Smooth muscle cell of the umbilical artery (primary cell): ENCODE data around the gene TEX28. TPM values are rescaled to one million over a fixed set of nuclear protein-coding genes. Genes with fewer than 3 reads are reported as not detected.

Experiments
- total RNA-seq: library from RNA; depleted of rRNA; stranded (reverse); fragments of >200 nt; gene quantifications from 2 replicates; pipeline ENCODE4 v1.2.3, GENCODE V29; 2014

Gene TEX28
- total RNA-seq, result not detected in 2 replicates

GRCh38 chrX:154294791-154295574 lies at the start of gene TEX28:
TEX28 (minus strand) TSS chrX:154295124; CDS start chrX:154292117, 3,007 bp downstream.

GRCh38 chrX:154295664-154296310 lies 863 bp upstream of the TEX28 start, which contains the start of gene TKTL1:
TKTL1 (plus strand) TSS chrX:154295795; CDS start chrX:154295860, 65 bp downstream.

GRCh38 chrX:154257282-154257681 lies 37.6 kb downstream of the TEX28 start, which contains the start of gene OPN1MW3:
OPN1MW3 (plus strand) TSS chrX:154257582; CDS start chrX:154257620, 38 bp downstream.

Other genes with a start within 250 kb of the TEX28 start
- gene MECP2, start 197.4 kb downstream of the TEX28 start, total RNA-seq, result 21.7 and 34.5 TPM in 2 replicates
- not detected in 2 replicates for gene OPN1LW, start 150.9 kb downstream of the TEX28 start, total RNA-seq
- gene OPN1MW, start 112.5 kb downstream of the TEX28 start, total RNA-seq, result not detected in 2 replicates
- gene OPN1MW2, start 75.4 kb downstream of the TEX28 start, total RNA-seq, result not detected in 2 replicates
- gene OPN1MW3, start 37.5 kb downstream of the TEX28 start, total RNA-seq, result not detected in 2 replicates
- gene TKTL1, start 671 bp upstream of the TEX28 start, total RNA-seq, result not detected in 2 replicates
- gene FLNA, start 79.5 kb upstream of the TEX28 start, total RNA-seq, result 3,018 and 4,172 TPM in 2 replicates
- gene EMD, start 84.2 kb upstream of the TEX28 start, total RNA-seq, result 19.0 and 21.5 TPM in 2 replicates
- 3,679 and 4,783 TPM in 2 replicates for gene RPL10, start 103.3 kb upstream of the TEX28 start, total RNA-seq
- 116 and 119 TPM in 2 replicates for gene DNASE1L1, start 114.1 kb upstream of the TEX28 start, total RNA-seq
- 14.8 and 15.2 TPM in 2 replicates for gene TAFAZZIN, start 116.4 kb upstream of the TEX28 start, total RNA-seq
- 125 and 186 TPM in 2 replicates for gene ATP6AP1, start 133.6 kb upstream of the TEX28 start, total RNA-seq
- gene GDI1, start 142.0 kb upstream of the TEX28 start, total RNA-seq, result 102 and 174 TPM in 2 replicates
- 73.1 and 81.4 TPM in 2 replicates for gene FAM50A, start 149.0 kb upstream of the TEX28 start, total RNA-seq
- gene PLXNA3, start 163.2 kb upstream of the TEX28 start, total RNA-seq, result 29.4 and 65.7 TPM in 2 replicates
- gene LAGE3, start 184.2 kb upstream of the TEX28 start, total RNA-seq, result 12.9 and 44.5 TPM in 2 replicates
- 55.2 and 63.8 TPM in 2 replicates for gene UBL4A, start 191.5 kb upstream of the TEX28 start, total RNA-seq
- gene SLC10A3, start 195.5 kb upstream of the TEX28 start, total RNA-seq, result 29.1 and 54.4 TPM in 2 replicates
- gene FAM3A, start 221.1 kb upstream of the TEX28 start, total RNA-seq, result 34.4 and 35.0 TPM in 2 replicates